Glutamatergic neuron (in vitro differentiated cells): ENCODE data around the gene ABHD12. TPM values are rescaled to one million over a fixed set of nuclear protein-coding genes. Genes with fewer than 3 reads are reported as not detected.

Source experiments
- DNase-seq: peaks from one replicate; pipeline ENCODE4 v3.0.0; 2022
- H3K27ac Mint-ChIP-seq: one replicate; pipeline ENCODE4 v1.8.0; 2020; ENCODE audit warnings: mild to moderate bottlenecking, mixed read lengths, inconsistent platforms; ENCODE audit not compliant: unreplicated experiment
- H3K27me3 Mint-ChIP-seq: one replicate; pipeline ENCODE4 v1.8.0; 2020; ENCODE audit warnings: mild to moderate bottlenecking, moderate library complexity, mixed read lengths, inconsistent platforms; ENCODE audit not compliant: unreplicated experiment
- H3K36me3 Mint-ChIP-seq: one replicate; pipeline ENCODE4 v1.8.0; 2020; ENCODE audit warnings: mild to moderate bottlenecking, mixed read lengths, inconsistent platforms; ENCODE audit not compliant: unreplicated experiment
- H3K4me1 Mint-ChIP-seq: one replicate; pipeline ENCODE4 v1.8.0; 2020; ENCODE audit warnings: mild to moderate bottlenecking, low read depth, mixed read lengths, inconsistent platforms; ENCODE audit not compliant: unreplicated experiment
- H3K4me3 Mint-ChIP-seq: one replicate; pipeline ENCODE4 v1.8.0; 2020; ENCODE audit warnings: mild to moderate bottlenecking, mixed read lengths, inconsistent platforms; ENCODE audit not compliant: unreplicated experiment
- H3K9me3 Mint-ChIP-seq: one replicate; pipeline ENCODE4 v1.8.0; 2020; ENCODE audit warnings: mild to moderate bottlenecking, moderate library complexity, mixed read lengths, inconsistent platforms; ENCODE audit not compliant: unreplicated experiment
- total RNA-seq: library from RNA; stranded (reverse); fragmentation: NEBNext Ultra II Directional; extraction: Animal tissue kit (Norgen Biotek cat#: 25700); gene quantifications from one replicate; pipeline ENCODE4 v1.2.1, GENCODE V29; 2021; ENCODE audit not compliant: unreplicated experiment
- TF ChIP-seq, protein P1 (sequence below): fragments of 200-600 bp; sonication (generic); IDR thresholded peaks from one replicate; pipeline ENCODE4 v1.5.0; 2021; ENCODE audit not compliant: partially characterized antibody, unreplicated experiment

Gene ABHD12
- total RNA-seq, 1 donor from 2014 or later = 101 TPM

DNA sequence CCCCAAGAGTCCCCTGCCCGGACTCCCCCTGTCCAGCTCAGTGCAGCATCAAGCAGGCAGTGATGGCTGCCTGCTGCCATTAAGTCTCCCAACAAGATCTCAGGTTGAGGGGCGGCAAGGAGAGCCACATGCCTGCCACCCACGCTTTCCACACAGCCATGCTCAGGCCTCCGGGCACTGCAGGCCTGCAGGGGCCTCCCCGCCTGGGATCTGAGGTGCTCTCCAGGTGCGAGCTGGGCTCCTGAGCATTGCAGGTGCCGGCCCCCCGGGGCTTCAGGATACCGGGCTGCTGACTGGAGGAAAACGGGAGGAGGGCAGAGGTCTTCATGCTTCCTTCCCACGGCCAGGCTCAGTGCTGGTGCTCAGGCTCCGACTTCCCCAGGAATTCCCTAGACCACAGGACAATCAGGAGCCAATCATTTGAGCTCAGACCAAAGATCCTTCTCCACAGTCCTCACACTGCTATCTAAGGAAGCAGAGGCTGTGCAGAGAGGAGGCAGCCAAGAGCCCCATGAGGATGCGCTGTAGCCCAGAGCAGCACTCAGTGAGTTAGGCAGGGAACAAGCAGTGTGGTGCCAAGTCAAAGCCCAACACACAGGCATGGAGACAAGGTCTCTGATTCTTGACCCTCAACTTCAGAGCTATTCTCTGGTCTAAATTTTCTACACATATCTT is 90.0 kb downstream of the ABHD12 start:
- Mint-ChIP-seq H3K27me3 (peaks cover 30% of the 10 kb centered on the region), H3K9me3 (peaks cover 31% of the 10 kb centered on the region), H3K36me3 (no peaks in the 10 kb centered on the region), H3K27ac (peak overlapping the region; percentile 23), H3K4me1 (peaks cover 6% of the 10 kb centered on the region), H3K4me3 (no peak overlapping the region)
- TF ChIP-seq, protein P1, sequence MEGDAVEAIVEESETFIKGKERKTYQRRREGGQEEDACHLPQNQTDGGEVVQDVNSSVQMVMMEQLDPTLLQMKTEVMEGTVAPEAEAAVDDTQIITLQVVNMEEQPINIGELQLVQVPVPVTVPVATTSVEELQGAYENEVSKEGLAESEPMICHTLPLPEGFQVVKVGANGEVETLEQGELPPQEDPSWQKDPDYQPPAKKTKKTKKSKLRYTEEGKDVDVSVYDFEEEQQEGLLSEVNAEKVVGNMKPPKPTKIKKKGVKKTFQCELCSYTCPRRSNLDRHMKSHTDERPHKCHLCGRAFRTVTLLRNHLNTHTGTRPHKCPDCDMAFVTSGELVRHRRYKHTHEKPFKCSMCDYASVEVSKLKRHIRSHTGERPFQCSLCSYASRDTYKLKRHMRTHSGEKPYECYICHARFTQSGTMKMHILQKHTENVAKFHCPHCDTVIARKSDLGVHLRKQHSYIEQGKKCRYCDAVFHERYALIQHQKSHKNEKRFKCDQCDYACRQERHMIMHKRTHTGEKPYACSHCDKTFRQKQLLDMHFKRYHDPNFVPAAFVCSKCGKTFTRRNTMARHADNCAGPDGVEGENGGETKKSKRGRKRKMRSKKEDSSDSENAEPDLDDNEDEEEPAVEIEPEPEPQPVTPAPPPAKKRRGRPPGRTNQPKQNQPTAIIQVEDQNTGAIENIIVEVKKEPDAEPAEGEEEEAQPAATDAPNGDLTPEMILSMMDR = no peak
- no peak for DNase-seq

DNA sequence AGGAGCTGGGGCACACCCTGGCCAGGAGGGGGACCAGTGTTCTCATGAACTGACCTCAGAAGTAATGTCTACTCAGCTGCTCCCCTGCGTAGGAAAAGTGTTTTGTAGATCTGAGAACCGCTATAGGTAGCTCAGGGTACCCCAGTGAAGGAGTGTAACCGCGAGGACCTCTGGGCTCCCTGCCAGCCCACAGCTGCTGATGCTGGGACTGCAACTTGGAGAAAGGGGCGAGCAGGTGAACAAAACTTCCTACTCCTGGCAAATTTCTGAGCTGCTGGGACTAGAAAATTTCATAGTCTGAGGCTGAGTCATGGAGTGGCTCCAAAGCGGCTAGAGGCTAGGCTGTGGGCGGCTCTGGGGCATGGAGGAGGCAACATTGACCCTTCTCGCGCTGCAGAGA is 90.8 kb downstream of the ABHD12 start:
- H3K4me3 Mint-ChIP-seq = no peak overlapping the region
- peaks cover 33% of the 10 kb centered on the region for H3K9me3 Mint-ChIP-seq
- peaks cover 9% of the 10 kb centered on the region for H3K4me1 Mint-ChIP-seq
- H3K27me3 Mint-ChIP-seq = peaks cover 29% of the 10 kb centered on the region
- H3K27ac Mint-ChIP-seq = peak overlapping the region; percentile 38
- TF ChIP-seq, protein P1 = no peak
- no peak for DNase-seq
- no peaks in the 10 kb centered on the region for H3K36me3 Mint-ChIP-seq

DNA sequence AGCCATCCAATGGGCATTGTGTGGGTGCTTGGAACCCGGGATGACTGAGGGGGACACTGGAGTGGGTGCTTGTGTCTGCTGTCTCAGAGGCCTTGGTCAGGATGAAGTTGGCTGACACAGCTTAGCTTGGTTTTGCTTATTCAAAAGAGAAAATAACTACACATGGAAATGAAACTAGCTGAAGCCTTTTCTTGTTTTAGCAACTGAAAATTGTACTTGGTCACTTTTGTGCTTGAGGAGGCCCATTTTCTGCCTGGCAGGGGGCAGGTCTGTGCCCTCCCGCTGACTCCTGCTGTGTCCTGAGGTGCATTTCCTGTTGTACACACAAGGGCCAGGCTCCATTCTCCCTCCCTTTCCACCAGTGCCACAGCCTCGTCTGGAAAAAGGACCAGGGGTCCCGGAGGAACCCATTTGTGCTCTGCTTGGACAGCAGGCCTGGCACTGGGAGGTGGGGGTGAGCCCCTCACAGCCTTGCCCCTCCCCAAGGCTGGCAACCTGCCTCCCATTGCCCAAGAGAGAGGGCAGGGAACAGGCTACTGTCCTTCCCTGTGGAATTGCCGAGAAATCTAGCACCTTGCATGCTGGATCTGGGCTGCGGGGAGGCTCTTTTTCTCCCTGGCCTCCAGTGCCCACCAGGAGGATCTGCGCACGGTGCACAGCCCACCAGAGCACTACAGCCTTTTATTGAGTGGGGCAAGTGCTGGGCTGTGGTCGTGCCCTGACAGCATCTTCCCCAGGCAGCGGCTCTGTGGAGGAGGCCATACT is 93.3 kb downstream of the ABHD12 start:
- no peak overlapping the region for H3K4me3 Mint-ChIP-seq
- H3K27ac Mint-ChIP-seq = peak overlapping the region; percentile 52
- DNase-seq = no peak
- peaks cover 38% of the 10 kb centered on the region for H3K9me3 Mint-ChIP-seq
- TF ChIP-seq, protein P1 = no peak
- H3K36me3 Mint-ChIP-seq = peaks cover 5% of the 10 kb centered on the region
- peaks cover 38% of the 10 kb centered on the region for H3K27me3 Mint-ChIP-seq
- peaks cover 13% of the 10 kb centered on the region for H3K4me1 Mint-ChIP-seq

DNA sequence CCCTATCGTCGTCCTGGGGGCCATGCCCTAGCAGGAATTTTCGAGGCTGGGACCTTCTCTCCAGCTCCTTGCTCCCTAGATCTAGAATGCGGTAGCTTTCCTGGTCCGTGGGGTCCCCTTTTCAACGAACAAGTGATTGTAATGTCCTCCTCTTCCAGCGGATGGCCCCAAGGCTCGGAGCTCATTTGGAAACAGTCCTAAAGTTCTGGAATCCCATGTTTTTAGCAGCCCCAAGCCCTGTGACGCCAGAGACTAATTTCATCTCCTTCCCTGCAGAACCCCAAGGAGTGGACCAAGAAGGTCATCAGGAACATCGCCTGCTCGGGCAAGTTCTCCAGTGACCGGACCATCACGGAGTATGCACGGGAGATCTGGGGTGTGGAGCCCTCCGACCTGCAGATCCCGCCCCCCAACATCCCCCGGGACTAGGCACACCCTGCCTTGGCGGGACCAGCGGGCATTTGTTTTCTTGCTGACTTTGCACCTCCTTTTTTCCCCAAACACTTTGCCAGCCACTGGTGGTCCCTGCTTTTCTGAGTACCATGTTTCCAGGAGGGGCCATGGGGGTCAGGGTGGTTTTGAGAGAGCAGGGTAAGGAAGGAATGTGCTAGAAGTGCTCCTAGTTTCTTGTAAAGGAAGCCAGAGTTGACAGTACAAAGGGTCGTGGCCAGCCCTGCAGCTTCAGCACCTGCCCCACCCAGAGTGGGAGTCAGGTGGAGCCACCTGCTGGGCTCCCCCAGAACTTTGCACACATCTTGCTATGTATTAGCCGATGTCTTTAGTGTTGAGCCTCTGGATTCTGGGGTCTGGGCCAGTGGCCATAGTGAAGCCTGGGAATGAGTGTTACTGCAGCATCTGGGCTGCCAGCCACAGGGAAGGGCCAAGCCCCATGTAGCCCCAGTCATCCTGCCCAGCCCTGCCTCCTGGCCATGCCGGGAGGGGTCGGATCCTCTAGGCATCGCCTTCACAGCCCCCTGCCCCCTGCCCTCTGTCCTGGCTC is 94.2 kb downstream of the ABHD12 start:
- Mint-ChIP-seq H3K27ac (peak overlapping the region; percentile 33), H3K27me3 (peaks cover 43% of the 10 kb centered on the region), H3K9me3 (peaks cover 44% of the 10 kb centered on the region), H3K36me3 (peaks cover 5% of the 10 kb centered on the region), H3K4me1 (peaks cover 16% of the 10 kb centered on the region), H3K4me3 (no peak overlapping the region)
- peak; percentile 52 for DNase-seq
- TF ChIP-seq, protein P1 = peak; percentile 18
